HepG2 (cell line): Measurements from ENCODE around the gene ITPK1. TPM values are rescaled to one million over a fixed set of nuclear protein-coding genes. Genes with fewer than 3 reads are reported as not detected.

ENCODE experiments used
- ATAC-seq: fragments of 200-7000 bp; cut with Tn5 transposase; 3 replicates; pipeline ENCODE4 v1.9.1; 2020; ENCODE audit warnings: mild to moderate bottlenecking, moderate library complexity
- BruUV-seq: library from RNA; stranded (reverse); fragments of 400-500 nt; replicated peaks from 2 replicates; lab custom pipeline; 2021; lab: Mats Ljungman, UMichigan
- CTCF ChIA-PET: fragments of 300-600 bp; formaldehyde crosslinking; extraction: SDS; loops from one replicate; lab custom pipeline; 2021; ENCODE audit warnings: low total read pairs, inconsistent platforms, low intra/inter-chr PET ratio; lab: Yijun Ruan, JAX
- POLR2A ChIA-PET: fragments of 350-600 bp; sonication (Branson Sonifier 250); formaldehyde crosslinking; loops from one replicate; lab custom pipeline; 2020; ENCODE audit warnings: antibody characterized with exemption, inconsistent platforms; lab: Yijun Ruan, JAX
- DNase-seq: peaks from one replicate; pipeline ENCODE4 v3.0.0-alpha.2; 2015; ENCODE audit warnings: low spot score
- FAIRE-seq: peaks from 3 replicates; lab custom pipeline; 2011; peaks lifted over from hg19 to GRCh38; lab: Jason Lieb, UNC
- H2AFZ ChIP-seq: one replicate; pipeline ENCODE4 v1.6.1; 2011; ENCODE audit warnings: low read length, inconsistent platforms
- H3K27ac ChIP-seq: fragments of 300-600 bp; 3 replicates; pipeline ENCODE4 v1.8.0; 2011; ENCODE audit warnings: mixed run types, mild to moderate bottlenecking, mixed read lengths, low read length, inconsistent platforms; ENCODE audit not compliant: insufficient read depth; ENCODE audit errors: extremely low read length
- H3K27me3 ChIP-seq, 2 experiments: fragments of 200-600 bp in 1 of 2; 2 replicates in 1 of 2; 3 replicates in 1 of 2; pipeline versions ENCODE4 v1.6.0 to v1.8.0; 2011; ENCODE audit warnings: low read length in 2 of 2, mild to moderate bottlenecking in 2 of 2, moderate library complexity in 2 of 2, inconsistent platforms in 1 of 2; ENCODE audit not compliant: insufficient read depth in 2 of 2, control insufficient read depth in 1 of 2
- H3K36me3 ChIP-seq, 2 experiments: fragments of 200-600 bp in 1 of 2; replicated peaks in 1 of 2; 2 replicates in 1 of 2; 3 replicates in 1 of 2; pipeline versions ENCODE4 v1.5.1 to v1.8.0; 2011; ENCODE audit warnings: low read length in 2 of 2, inconsistent platforms in 1 of 2; ENCODE audit not compliant: insufficient read depth in 2 of 2, control insufficient read depth in 1 of 2
- H3K4me1 ChIP-seq: 2 replicates; pipeline ENCODE4 v1.5.1; 2012; ENCODE audit warnings: low read length, inconsistent platforms; ENCODE audit not compliant: insufficient read depth
- H3K4me2 ChIP-seq: 2 replicates; pipeline ENCODE4 v1.6.0; 2011; ENCODE audit warnings: low read depth, low read length, inconsistent platforms
- H3K4me3 ChIP-seq, 3 experiments: fragments of 200-600 bp in 1 of 3; sonication (generic), shearing (Covaris generic) in 1 of 3; replicated peaks in 1 of 3; 2 replicates each; pipeline ENCODE4 v1.5.1; 2011 to 2016; ENCODE audit warnings: low read length in 3 of 3, inconsistent platforms in 2 of 3, low read depth in 2 of 3, mild to moderate bottlenecking in 2 of 3, control low read depth in 1 of 3, mixed read lengths in 1 of 3; ENCODE audit not compliant: insufficient read depth in 1 of 3
- H3K79me2 ChIP-seq: one replicate; pipeline ENCODE4 v1.6.1; 2011; ENCODE audit warnings: low read length, inconsistent platforms; ENCODE audit not compliant: insufficient read depth
- H3K9ac ChIP-seq: 2 replicates; pipeline ENCODE4 v1.6.0; 2011; ENCODE audit warnings: mild to moderate bottlenecking, low read depth, low read length, inconsistent platforms; ENCODE audit not compliant: insufficient read depth
- H3K9me3 ChIP-seq: 2 replicates; pipeline ENCODE4 v1.5.1; 2012; ENCODE audit warnings: mild to moderate bottlenecking, low read length
- H4K20me1 ChIP-seq: 2 replicates; pipeline ENCODE4 v1.6.0; 2011; ENCODE audit warnings: inconsistent platforms, mild to moderate bottlenecking, low read length, moderate library complexity; ENCODE audit not compliant: insufficient read depth
- ATF7-NPFF ChIP-seq: sonication (generic); formaldehyde crosslinking; IDR thresholded peaks from 2 replicates; pipeline ENCODE4 v1.8.1; 2023; ENCODE audit warnings: mild to moderate bottlenecking, low read depth, missing genetic modification reagents, moderate library complexity
- FOSL1 ChIP-seq: sonication (generic); formaldehyde crosslinking; IDR thresholded peaks from 2 replicates; pipeline ENCODE4 v1.9.0; 2021; ENCODE audit warnings: missing genetic modification reagents, borderline replicate concordance
- SALL2 ChIP-seq: sonication (generic); formaldehyde crosslinking; IDR thresholded peaks from 2 replicates; pipeline ENCODE4 v1.8.1; 2023; ENCODE audit warnings: mild to moderate bottlenecking, missing genetic modification reagents, inconsistent platforms
- ZNF30 ChIP-seq: sonication (generic); formaldehyde crosslinking; IDR thresholded peaks from 2 replicates; pipeline ENCODE4 v1.5.0; 2020; ENCODE audit warnings: mild to moderate bottlenecking, missing genetic modification reagents
- ZNF335 ChIP-seq: sonication (generic); formaldehyde crosslinking; IDR thresholded peaks from 2 replicates; pipeline ENCODE4 v1.4.0; 2020; ENCODE audit warnings: missing genetic modification reagents
- ZNF879 ChIP-seq: sonication (generic); formaldehyde crosslinking; IDR thresholded peaks from 2 replicates; pipeline ENCODE4 v1.8.1; 2023; ENCODE audit warnings: missing genetic modification reagents
- WGBS: methylation state at CpG from one replicate; pipeline ENCODE4 v1.1.6; 2017; ENCODE audit warnings: low lambda C conversion rate; 5-methylcytosine and 5-hydroxymethylcytosine counted together
- in situ Hi-C: cut with HindIII; loops from 2 replicates; pipeline ENCODE4 v1.10.0; 2017; ENCODE audit warnings: low pct_unique_long_range_greater_than_20kb; ENCODE audit not compliant: extremely low pct_ligation_motif_present
- intact Hi-C: fragments of 100-400 bp; cut with micrococcal nuclease; formaldehyde crosslinking; loops from one replicate; pipeline ENCODE4 v1.10.0; 2022; ENCODE audit not compliant: unreplicated experiment
- polyA plus RNA-seq, 8 experiments: library from polyadenylated mRNA; depleted of rRNA in 3 of 8; stranded (reverse) in 7 of 8; unstranded in 1 of 8; fragments of >200 nt; fragmentation: Illumina TruSeq in 4 of 8; extraction: Trizol in 4 of 8; gene quantifications; 2 replicates each; pipeline versions ENCODE4 v1.2.1 to v1.2.3, GENCODE V29; 2011 to 2016; ENCODE audit warnings: low read depth in 4 of 8, missing spikeins in 1 of 8, mixed read lengths in 1 of 8; ENCODE audit not compliant: insufficient read depth in 1 of 8
- total RNA-seq, 5 experiments: library from RNA; depleted of rRNA; stranded (reverse); fragments of >200 nt; fragmentation: Illumina TruSeq; extraction: Trizol; gene quantifications; 2 replicates each; pipeline ENCODE4 v1.2.3, GENCODE V29; 2016; ENCODE audit warnings: low read depth in 1 of 5
- TF ChIP-seq, protein P1 (sequence below): sonication (generic); formaldehyde crosslinking; IDR thresholded peaks from 2 replicates; pipeline ENCODE4 v1.5.0; 2020; ENCODE audit warnings: missing genetic modification reagents
- TF ChIP-seq, protein P2 (sequence below): sonication (generic); formaldehyde crosslinking; IDR thresholded peaks from 2 replicates; pipeline ENCODE4 v1.5.0; 2020; ENCODE audit warnings: missing genetic modification reagents, mild to moderate bottlenecking, borderline replicate concordance
- TF ChIP-seq, protein P3 (sequence below): sonication (generic); formaldehyde crosslinking; IDR thresholded peaks from 2 replicates; pipeline ENCODE4 v1.8.0; 2022; ENCODE audit warnings: mild to moderate bottlenecking, missing genetic modification reagents, moderate library complexity

ITPK1 gene
- total and polyA plus RNA-seq, 2 of the 13 experiments (the other 11 are each of a cell fraction or from before 2014, with no cell fraction given), result 20.5 to 47.5 TPM

DNA sequence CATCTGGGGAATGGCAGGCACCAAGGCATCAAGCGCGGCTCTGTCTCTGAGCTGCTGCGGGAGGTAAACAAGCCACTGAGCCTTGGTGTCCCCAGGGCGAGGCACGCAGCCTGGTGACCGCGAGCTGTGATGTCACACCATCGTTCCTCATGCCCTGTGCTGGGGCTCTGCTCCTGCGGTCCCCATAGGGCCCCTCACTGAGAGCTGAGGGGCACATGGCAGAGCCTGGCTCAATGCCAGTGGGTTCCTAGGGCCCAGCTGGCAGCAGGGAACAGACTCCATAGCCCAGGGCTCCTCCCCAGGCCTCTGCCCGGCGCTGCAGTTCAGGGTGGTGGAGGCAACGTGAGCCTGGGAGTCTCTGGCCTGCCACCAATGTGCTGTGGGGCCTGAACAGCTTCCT, 170.2 kb downstream of the ITPK1 start:
- POLR2A ChIA-PET, result no interaction called here
- no peak overlapping the region for H3K27ac ChIP-seq

DNA sequence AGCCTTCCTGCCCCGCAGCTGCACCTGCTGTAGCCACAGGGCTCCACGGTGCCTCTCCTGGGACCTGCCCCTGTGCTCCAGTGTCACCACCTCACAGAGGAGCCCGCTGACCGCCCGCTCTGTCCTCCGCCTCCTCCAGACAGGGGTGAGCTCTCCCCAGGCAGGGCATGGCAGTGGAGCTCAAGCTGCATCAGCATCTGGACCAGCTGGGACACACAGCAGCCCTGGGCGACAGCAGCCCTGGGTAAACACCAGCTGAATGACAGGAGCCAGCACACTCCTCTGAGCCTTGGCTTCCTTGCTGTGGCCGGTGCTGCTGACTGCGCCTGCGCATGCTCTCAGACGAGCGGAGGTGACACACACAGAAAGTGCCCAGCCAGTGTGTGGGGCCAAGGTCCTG, 170.7 kb downstream of the ITPK1 start:
- in situ Hi-C loops, result no loop called here

More for the DNA sequence above, 170.2 kb downstream of the ITPK1 start:
- CTCF ChIA-PET, result no interaction called here
- TF ChIP-seq SALL2 (CRISPR knock-in tag) (no peak), ZNF335 (CRISPR knock-in tag) (no peak)
- TF ChIP-seq, protein P1, sequence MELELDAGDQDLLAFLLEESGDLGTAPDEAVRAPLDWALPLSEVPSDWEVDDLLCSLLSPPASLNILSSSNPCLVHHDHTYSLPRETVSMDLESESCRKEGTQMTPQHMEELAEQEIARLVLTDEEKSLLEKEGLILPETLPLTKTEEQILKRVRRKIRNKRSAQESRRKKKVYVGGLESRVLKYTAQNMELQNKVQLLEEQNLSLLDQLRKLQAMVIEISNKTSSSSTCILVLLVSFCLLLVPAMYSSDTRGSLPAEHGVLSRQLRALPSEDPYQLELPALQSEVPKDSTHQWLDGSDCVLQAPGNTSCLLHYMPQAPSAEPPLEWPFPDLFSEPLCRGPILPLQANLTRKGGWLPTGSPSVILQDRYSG, result no peak
- TF ChIP-seq, protein P2, sequence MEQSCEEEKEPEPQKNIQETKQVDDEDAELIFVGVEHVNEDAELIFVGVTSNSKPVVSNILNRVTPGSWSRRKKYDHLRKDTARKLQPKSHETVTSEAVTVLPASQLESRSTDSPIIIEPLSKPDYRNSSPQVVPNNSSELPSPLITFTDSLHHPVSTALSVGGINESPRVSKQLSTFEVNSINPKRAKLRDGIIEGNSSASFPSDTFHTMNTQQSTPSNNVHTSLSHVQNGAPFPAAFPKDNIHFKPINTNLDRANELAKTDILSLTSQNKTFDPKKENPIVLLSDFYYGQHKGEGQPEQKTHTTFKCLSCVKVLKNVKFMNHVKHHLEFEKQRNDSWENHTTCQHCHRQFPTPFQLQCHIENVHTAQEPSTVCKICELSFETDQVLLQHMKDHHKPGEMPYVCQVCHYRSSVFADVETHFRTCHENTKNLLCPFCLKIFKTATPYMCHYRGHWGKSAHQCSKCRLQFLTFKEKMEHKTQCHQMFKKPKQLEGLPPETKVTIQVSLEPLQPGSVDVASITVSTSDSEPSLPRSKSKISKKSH (CRISPR knock-in tag), result no peak
- TF ChIP-seq, all 625 proteins: peak for 0
- Histone ChIP-seq H2AFZ (no peak overlapping the region), H4K20me1 (no peaks in the 10 kb centered on the region), H3K9ac (no peak overlapping the region), H3K4me1 (no peaks in the 10 kb centered on the region), H3K4me2 (no peak overlapping the region), H3K36me3 (peaks cover 4 to 5% of the 10 kb centered on the region in 2 experiments; a peak in 3 of 5 replicates), H3K27me3 (no peaks in the 10 kb centered on the region; a peak in 1 of 5 replicates), H3K9me3 (no peaks in the 10 kb centered on the region), H3K4me3 (no peak overlapping the region), H3K79me2 (no peaks in the 10 kb centered on the region)
- in situ Hi-C loops, result no loop called here
- intact Hi-C loops, result no loop called here
- 97% methylated on average over 5 of the region's 12 CpGs for WGBS
- FAIRE-seq (no peak), ATAC-seq (no peak), DNase-seq (no peak)
- no TSS peak for BruUV-seq

More for the DNA sequence above, 170.7 kb downstream of the ITPK1 start:
- no peaks in the 10 kb centered on the region for H3K4me1 ChIP-seq
- H3K79me2 ChIP-seq, result no peaks in the 10 kb centered on the region
- no peaks in the 10 kb centered on the region for H3K9me3 ChIP-seq
- no peaks in the 10 kb centered on the region for H3K27me3 ChIP-seq
- no peak overlapping the region for H2AFZ ChIP-seq
- DNase-seq (no peak), FAIRE-seq (no peak), ATAC-seq (no peak)
- CTCF ChIA-PET, result no interaction called here
- WGBS, result 96% methylated on average over 3 of the region's 12 CpGs
- H3K4me3 ChIP-seq, result no peak overlapping the region
- no peaks in the 10 kb centered on the region for H4K20me1 ChIP-seq
- TF ChIP-seq, protein P3, sequence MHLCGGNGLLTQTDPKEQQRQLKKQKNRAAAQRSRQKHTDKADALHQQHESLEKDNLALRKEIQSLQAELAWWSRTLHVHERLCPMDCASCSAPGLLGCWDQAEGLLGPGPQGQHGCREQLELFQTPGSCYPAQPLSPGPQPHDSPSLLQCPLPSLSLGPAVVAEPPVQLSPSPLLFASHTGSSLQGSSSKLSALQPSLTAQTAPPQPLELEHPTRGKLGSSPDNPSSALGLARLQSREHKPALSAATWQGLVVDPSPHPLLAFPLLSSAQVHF, result no peak
- TF ChIP-seq ZNF879 (CRISPR knock-in tag) (no peak), ATF7-NPFF (CRISPR knock-in tag) (no peak), ZNF30 (no peak), FOSL1 (no peak)
- no TSS peak for BruUV-seq
- no peak overlapping the region for H3K27ac ChIP-seq
- H3K4me2 ChIP-seq, result no peak overlapping the region
- no peak overlapping the region for H3K9ac ChIP-seq
- H3K36me3 ChIP-seq, result peaks cover 2 to 5% of the 10 kb centered on the region in 2 experiments; a peak in 3 of 5 replicates
- intact Hi-C loops, result no loop called here
- POLR2A ChIA-PET, result no interaction called here
